GM12878 (cell line): Measurements from ENCODE around the gene CYB5B. TPM values are rescaled to one million over a fixed set of nuclear protein-coding genes. Genes with fewer than 3 reads are reported as not detected.

Experiments
- ATF2 ChIP-seq: IDR thresholded peaks from 2 replicates; pipeline ENCODE4 v1.6.1; 2012; ENCODE audit warnings: low read length, inconsistent platforms
- CHD2 ChIP-seq: IDR thresholded peaks from 2 replicates; pipeline ENCODE4 v1.6.1; 2011; ENCODE audit warnings: low read depth, low read length, improper control_type of control experiment, borderline replicate concordance
- DPF2 ChIP-seq: fragments of 450-650 bp; IDR thresholded peaks from 2 replicates; pipeline ENCODE4 v1.6.1; 2017; ENCODE audit warnings: mild to moderate bottlenecking
- IKZF1 ChIP-seq: fragments of 450-650 bp; conservative IDR thresholded peaks from 2 replicates; pipeline ENCODE4 v1.6.1; 2017; ENCODE audit warnings: antibody characterized with exemption, mild to moderate bottlenecking
- MXI1 ChIP-seq: fragments of 150-350 bp; IDR thresholded peaks from 2 replicates; pipeline ENCODE4 v1.6.1; 2011; ENCODE audit warnings: low read depth, mild to moderate bottlenecking, inconsistent platforms, low read length, improper control_type of control experiment
- NR2C2 ChIP-seq: IDR thresholded peaks from 2 replicates; pipeline ENCODE4 v1.6.1; 2011; ENCODE audit warnings: borderline replicate concordance, low read depth; ENCODE audit not compliant: control insufficient read depth, insufficient read length
- PKNOX1 ChIP-seq: fragments of 450-650 bp; IDR thresholded peaks from 2 replicates; pipeline ENCODE4 v1.6.1; 2016; ENCODE audit warnings: mild to moderate bottlenecking
- POLR2A ChIP-seq: IDR thresholded peaks from 2 replicates; pipeline ENCODE4 v1.6.1; 2011; ENCODE audit warnings: low read depth, mild to moderate bottlenecking, low read length
- POU2F2 ChIP-seq: IDR thresholded peaks from 3 replicates; pipeline ENCODE4 v1.6.1; 2011; ENCODE audit warnings: low read depth, mild to moderate bottlenecking, low read length, borderline replicate concordance
- RAD21 ChIP-seq: IDR thresholded peaks from 2 replicates; pipeline ENCODE4 v1.6.1; 2011; ENCODE audit warnings: mild to moderate bottlenecking, low read depth, low read length, moderate library complexity; ENCODE audit not compliant: insufficient read depth
- RELB ChIP-seq: fragments of 450-650 bp; IDR thresholded peaks from 2 replicates; pipeline ENCODE4 v1.6.1; 2017; ENCODE audit warnings: low read depth, mild to moderate bottlenecking, moderate library complexity
- SMC3 ChIP-seq: IDR thresholded peaks from 2 replicates; pipeline ENCODE4 v1.6.1; 2011; ENCODE audit warnings: low read length, improper control_type of control experiment, borderline replicate concordance
- TCF12 ChIP-seq: IDR thresholded peaks from 2 replicates; pipeline ENCODE4 v1.6.1; 2011; ENCODE audit warnings: low read depth, mild to moderate bottlenecking, low read length
- ZBTB40 ChIP-seq: fragments of 450-650 bp; IDR thresholded peaks from 2 replicates; pipeline ENCODE4 v1.6.1; 2016; ENCODE audit warnings: mild to moderate bottlenecking, moderate library complexity, borderline replicate concordance
- ZNF24 ChIP-seq: fragments of 450-650 bp; IDR thresholded peaks from 2 replicates; pipeline ENCODE4 v1.6.1; 2017; ENCODE audit warnings: antibody characterized with exemption, mild to moderate bottlenecking
- ZNF687 ChIP-seq: fragments of 450-650 bp; IDR thresholded peaks from 2 replicates; pipeline ENCODE4 v1.6.1; 2017; ENCODE audit warnings: mild to moderate bottlenecking, moderate library complexity
- polyA plus RNA-seq, 11 experiments: library from polyadenylated mRNA; depleted of rRNA in 4 of 11; unstranded in 6 of 11; stranded (reverse) in 5 of 11; fragments of >200 nt; fragmentation: Nextera tagmentation in 4 of 11; fragmentation: Illumina TruSeq in 1 of 11; extraction: Ambion mirVana in 4 of 11; extraction: Trizol in 1 of 11; gene quantifications; 1 replicate in 1 of 11; 2 replicates in 10 of 11; pipeline versions ENCODE4 v1.2.1 to v1.2.3, GENCODE V29; 2011 to 2016; ENCODE audit warnings: inconsistent platforms in 2 of 11, missing spikeins in 2 of 11, low read depth in 1 of 11
- total RNA-seq, 4 experiments: library from RNA; depleted of rRNA in 3 of 4; stranded (reverse); fragments of >200 nt in 3 of 4; fragmentation: Illumina TruSeq in 1 of 4; extraction: Trizol in 1 of 4; gene quantifications; 2 replicates each; pipeline versions ENCODE4 v1.2.1 to v1.2.3, GENCODE V29; 2013 to 2021

Gene CYB5B
- total and polyA plus RNA-seq, 10 of the 15 experiments (the other 5 are each of a cell fraction or from before 2014, with no cell fraction given), result 145 to 305 (median 179) TPM

- TF ChIP-seq ATF2 (no peak), RELB (peak; percentile 86), ZBTB40 (peak; percentile 54; the same call in 1 of the 2 replicates), PKNOX1 (peak; percentile 95), DPF2 (0 out of 2 replicates have a peak, but pooled peaks have one; percentile 14), IKZF1 (peak; percentile 86), SMC3 (no peak; the same call in 1 of the 2 replicates), POLR2A (peak; percentile 97), NR2C2 (no peak), CHD2 (peak; percentile 91), RAD21 (no peak), POU2F2 (peak; percentile 57; the same call in 2 of the 3 replicates), ZNF24 (no peak), MXI1 (peak; percentile 77), ZNF687 (peak; percentile 24; the same call in 1 of the 2 replicates), TCF12 (0 out of 2 replicates have a peak, but pooled peaks have one; percentile 8)
These were observed at the start of gene CYB5B (continued) for GRCh38 chr16:69424053-69424934.
